HG02610 (cell line): ENCODE measurements around the gene TEX2.

Source experiments
- ATAC-seq: cut with Tn5 transposase; IDR thresholded peaks from one replicate; pipeline ENCODE4 v1.9.1; 2021; ENCODE audit warnings: mild to moderate bottlenecking, moderate library complexity; ENCODE audit not compliant: unreplicated experiment

TEX2 gene

DNA sequence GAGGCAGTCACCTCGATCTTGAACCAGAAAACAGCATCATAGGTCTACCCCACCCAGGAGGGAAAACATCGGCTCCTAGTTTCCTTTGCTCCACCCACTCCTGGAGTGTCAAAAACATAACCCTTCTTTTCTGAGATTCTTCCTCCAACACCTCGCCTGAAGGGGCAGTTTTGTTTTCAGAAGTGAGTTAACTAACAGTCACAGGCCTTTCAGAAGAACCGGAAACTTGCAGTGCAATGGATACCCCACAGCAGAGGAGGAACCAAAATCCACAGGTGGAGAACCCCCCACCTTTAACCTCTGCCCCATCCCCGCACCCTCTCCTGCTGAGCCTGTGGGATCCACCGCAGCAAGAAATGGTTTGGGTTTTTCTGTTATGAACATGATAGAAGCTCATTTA lies 7.8 kb upstream of the TEX2 start:
- no peak for ATAC-seq

DNA sequence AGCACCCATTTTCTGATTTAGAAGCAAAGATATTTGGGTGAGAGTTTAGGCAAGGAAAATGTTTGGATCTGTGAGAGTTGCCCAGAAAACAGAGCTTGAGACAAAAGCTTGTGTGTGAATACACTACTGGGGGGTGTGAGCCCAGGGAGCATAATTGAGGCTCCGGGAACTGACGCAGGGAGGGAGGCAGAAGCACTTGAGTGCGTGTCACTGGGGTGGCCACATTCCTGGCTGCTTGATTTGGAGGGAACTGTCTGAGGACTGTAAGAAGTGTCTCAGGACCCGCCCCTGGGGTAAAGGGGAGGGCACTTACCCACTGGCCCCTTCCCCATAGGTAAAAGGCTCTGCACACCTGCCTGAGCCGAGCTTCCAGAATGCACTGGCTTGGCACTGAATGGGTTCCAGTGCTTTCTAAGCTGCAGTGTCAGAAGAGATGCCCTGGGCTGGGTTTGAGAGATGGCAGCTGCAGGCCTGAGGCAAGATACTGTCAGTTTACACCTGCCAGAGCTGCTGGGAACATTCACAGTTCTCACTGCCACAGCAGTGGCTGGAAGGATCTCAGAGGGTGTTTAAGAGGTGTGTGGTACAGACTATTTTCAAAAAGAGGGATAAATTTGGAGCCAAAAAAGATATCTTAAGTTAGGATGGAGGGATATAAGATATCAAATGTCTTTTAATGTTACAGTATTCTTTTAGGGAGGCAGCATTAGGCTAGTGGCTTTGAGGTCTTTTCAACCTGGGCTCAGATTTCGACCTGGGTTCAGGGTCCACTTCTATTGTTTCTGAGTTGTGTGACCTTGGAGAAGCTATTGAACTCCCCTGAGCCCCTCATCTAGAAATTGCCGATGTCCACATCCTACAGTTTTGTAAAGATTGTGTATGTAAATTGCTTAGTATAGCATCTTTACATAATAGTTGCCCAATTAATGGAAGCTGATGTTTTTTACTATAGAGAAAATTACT lies 6.9 kb upstream of the TEX2 start:
- ATAC-seq, result no peak

DNA sequence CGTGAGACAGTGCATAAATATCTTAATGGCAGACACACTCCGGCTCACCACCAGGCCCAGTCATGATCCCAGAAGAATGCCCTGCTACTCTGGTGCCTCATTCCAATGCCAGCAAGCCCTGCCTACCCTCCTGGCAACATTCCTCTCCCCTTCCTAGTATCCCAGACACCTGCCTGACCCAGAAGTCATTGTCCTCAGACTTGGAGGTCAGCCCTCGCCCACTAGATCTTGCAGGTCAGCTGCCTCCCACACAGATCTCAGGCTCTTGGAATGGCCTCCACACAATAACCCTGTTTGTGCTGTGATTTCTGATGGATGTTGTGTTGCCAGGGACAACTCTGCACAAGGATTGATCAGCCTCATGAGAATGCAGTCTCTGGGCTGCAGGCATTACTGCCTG lies 1.8 kb upstream of the TEX2 start:
- ATAC-seq, result no peak

DNA sequence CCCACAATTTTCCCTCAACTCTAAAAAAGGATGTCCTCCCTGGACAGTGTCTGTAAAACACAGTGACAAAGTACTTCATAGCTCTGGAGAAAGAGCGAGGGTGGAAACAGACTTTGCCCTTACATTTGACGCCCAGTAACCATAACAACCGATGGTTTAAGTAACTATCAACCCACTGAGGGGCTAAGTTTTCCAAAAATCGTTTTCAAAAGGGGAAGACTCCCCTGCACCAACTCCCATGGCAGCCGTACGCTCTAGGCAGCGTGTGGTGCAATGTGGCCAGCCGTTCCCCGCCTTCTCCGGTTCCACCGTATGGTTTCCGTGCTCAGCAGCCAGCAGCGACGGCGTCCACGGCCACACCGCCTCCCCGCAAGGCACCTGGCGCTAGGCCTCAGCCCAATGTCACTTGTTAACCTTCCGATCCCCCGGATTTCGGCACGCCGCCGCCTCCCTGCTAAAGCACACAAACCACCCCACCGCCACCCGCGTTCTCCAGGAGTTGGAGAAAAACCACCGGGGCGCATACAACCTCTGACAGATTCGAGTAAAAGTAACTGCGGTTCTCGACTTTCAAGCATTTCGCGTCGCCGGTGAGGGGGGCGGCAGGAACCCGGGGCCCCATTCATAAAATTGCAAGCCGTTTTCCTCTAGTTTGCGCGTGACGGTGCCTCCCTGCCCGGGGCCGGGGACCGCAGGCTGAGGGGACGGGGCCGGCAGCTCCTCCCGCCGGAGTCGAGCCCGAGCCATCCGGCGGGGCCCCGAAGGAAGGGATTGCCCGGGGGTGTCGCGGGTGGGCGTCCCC lies 661 bp downstream of the TEX2 start:
- peak; percentile 30 for ATAC-seq

DNA sequence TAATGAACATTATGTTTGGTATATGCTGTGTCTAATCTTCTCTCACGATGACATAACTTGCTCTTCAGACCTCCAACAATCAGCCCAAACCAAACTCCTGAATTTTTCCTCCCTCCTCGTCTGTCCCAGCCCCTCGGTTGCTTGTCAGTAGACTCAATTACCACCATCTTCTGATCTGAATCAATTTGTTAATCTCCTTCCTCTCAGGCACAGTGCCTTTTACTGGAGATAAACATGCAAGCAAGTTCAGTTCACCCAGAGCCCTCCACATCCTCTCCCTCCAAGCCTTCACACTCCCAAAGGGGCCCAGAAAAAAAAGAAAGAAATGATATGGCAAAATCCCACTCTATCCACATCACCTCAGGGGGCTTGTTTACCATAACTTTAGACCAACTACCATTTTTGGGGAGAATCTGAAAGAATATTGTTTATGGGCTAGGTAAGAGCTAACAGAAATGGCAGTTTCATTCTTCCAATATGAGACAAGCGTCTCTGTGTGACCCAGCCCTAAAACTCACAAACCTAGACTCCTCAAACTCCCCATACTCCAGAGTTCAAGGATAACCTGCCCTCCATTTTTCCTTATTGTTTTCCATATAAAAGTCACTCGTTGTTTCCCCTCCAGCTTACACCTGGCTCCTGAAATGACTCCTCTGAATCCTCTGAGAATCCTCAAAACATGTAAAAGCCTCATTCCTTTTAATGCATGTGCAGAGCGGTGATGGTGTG lies 1.5 kb downstream of the TEX2 start:
- no peak for ATAC-seq

DNA sequence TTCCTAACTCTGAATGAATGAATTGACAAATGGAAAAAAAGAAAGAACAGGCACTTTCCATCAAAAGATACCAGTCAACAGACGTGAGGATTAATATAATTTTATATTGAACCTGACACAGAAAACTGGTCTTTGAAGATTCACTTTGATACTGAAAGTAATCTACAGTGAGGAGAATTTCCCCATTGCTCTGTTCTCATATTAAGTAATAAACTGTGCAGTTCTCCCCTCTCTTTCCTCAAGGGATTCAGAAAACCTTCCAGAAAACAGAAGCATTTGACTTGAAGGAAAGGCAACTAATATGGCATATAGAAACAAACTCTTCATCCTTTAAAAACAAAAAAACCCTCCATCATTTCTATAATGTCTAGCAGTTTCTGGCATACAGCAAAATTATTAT lies 2.2 kb downstream of the TEX2 start:
- ATAC-seq, result no peak

DNA sequence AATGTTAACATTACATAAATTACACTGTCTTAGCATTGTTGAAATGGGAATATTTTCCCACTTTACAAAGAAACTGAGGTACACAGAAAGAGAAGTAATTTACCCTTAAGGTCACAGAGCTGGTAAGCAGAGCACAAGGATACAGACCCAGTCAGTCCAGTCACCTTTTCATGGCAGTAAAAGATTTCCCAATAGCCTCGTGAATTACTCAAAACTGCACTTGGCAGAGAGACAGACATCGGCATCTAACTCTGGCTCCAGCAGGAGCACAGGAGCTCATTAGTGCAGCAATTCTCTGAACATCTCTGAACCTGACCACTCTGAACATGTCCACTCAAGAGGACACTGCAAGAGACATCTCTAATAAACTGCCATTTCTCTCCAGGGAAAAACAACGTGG lies 3.1 kb downstream of the TEX2 start:
- ATAC-seq, result no peak

DNA sequence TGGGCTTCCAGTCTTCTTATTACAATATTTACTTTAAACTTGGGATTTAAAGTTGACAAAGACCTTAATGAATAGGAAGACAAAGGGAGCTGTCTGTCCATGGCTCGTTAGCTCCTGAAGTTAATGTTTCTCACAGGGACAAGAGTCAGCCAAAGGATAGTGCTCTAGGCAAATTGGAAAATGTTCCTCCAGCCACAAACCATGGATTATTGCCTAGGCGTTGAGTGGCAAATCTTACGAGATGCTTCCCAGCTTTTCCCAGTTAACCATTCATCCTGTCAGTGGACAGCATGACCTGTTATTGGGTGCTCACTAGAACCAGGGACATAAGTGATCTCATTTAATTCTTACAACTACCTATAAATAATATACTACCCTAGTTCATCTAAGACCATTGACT lies 3.6 kb downstream of the TEX2 start:
- ATAC-seq, result no peak

DNA sequence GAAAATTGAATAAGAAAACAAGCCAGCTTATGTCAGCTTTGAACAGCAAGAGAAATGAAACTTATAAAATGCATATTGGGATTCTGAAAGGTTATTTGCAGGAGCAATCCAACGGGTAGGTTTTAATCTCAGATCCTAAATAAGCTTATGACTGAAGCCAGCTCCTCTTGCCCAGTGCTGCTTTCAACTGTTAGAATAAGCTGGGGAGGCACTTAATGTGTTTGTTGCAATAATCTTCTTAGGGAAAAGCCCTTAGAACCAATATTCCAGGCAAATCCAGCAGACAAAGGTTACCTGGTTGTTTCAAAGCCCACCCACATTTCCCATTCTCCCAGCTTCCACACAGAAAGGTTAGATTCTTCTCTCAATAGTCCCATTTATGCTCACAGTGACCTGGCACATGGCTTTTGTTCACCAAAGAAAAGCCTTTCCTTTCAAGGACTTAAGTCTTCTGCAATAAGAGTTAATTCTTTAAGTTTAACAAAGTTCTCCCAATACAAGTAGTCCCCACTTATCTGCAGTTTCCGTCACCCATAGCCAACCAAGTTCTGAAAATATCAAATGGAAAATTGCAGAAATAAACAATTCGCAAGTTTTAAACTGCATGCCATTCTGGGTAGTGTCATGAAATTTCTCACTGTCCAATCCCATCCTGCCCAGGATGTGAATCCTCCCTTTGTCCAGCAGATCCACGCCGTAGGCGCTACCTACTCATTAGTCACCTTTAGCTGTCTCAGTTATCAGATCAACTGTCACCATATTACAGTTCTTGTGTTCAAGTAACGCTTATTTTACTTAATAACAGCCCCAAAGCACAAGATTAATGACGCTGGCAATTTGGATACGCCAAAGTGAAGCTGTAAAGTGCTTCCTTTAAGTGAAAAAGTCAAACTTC lies 5.9 kb downstream of the TEX2 start:
- ATAC-seq, result no peak

DNA sequence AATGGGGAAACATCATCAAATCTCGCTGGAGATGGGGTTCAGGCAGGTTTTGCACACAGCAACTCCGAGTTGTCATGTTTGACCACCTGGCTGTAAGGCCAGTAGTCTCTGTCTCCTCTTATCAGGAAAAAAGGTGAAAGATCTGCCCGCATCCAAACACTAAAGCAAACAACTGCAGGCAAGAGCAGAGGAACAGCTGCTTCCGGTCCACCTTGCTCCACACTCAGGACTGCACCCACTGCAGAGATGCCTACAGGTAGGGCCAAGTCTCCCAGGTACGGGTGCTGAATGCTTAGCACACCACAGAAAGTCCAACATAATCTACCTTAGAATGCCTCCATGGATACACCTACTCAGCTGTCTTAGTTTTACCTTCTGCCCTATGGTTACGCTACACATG lies 7.3 kb downstream of the TEX2 start:
- no peak for ATAC-seq

DNA sequence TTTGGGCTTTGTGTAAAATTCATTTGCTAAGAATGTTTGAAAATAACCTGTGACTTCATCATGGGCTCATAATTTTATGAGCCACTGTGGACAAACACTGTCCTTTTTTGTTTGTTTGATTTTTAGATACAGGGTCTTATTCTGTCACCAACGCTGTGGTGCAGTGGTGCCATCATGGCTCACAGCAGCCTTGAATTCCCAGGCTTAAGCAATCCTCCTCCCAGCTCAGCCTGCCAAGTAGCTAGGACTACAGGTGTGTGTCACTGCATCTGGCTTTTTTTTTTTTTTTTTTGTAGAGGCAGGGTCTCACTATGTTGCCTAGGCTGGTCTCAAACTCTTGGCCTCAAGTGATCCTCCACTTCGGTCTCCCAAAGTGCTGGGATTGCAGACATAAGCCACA lies 8.3 kb downstream of the TEX2 start:
- no peak for ATAC-seq

DNA sequence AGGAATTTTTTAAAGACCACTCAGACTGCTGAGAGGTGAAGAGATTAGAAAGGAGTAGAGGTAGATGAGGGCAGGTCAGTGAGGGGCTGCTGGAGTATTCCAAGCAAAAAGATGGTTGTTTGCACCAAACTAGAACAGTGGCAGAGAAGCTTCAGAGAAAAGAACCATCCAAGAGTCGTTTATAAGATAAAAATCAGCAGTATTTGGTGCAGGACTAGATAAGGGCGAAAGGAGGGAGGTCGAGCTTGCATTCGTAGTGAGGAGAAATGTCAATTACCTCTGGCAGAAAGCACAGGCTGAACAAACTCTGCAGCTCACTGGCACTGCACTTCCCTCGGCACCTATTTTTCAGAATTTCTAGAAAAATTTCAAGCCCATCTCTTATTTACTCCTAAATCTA lies 9.6 kb downstream of the TEX2 start:
- no peak for ATAC-seq

DNA sequence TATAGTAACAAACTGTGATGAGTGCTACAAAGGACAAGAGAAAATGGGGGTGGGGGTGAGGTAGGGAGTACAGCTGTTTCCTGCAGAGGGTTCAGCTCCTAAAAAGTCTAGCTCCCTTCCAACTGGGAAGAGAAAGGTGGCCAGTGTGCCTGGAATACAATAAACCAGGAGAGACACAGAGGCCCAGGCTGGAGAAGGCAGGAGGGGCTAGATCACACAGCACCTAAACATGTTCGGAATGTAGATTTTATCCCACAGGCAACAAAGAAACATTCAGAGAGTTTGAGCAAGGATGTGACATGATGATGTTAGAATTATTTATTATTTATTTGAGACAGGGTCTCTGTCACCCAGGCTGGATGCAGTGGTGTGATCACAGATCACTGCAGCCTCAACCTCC lies 10.2 kb downstream of the TEX2 start:
- ATAC-seq, result no peak

DNA sequence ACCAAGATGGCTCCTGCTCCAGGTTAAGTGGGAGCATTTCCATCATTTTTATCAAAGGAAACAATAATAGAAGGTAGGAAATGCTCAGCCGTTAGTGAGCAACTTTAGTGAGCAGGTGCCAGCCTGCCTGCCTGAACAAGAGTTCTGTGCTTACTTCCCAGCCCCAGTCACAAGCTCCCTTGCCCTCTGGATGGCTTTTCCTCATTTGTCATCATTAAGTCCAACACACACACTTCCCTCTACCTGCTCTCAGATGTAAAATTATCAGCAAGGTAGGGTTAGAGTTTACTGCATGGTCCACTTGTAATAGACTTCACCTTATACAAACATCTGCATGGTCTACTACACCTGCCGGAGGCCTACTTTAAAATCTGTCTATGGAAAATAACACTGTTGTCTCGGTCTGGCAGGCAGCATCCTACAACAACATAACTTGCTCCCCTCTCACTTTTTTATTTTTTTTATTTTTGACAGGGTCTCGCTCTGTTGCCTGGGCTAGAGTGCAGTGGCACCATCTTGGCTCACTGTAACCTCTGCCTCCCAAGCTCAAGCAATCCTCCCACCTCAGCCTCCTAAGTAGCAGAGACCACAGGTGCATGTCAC lies 12.7 kb downstream of the TEX2 start:
- no peak for ATAC-seq

DNA sequence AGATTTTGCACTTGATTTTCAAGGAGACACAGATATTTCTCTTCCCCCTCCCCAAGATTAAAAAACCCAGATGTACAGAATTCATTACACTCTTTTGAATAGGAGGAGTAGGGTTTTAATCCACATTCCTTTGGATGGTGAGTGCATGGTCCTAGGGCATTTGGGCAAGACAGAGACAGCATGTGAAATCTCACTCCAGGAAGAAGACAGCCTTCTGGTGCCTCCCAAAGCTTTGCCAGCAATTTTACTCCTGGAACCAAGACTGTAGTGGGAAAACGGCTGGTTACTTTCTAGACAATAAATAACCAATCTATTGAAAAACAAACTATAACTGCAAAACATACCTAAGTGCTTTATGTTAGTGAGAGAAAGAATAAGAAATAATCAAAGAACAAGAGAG lies 15.2 kb downstream of the TEX2 start:
- no peak for ATAC-seq

DNA sequence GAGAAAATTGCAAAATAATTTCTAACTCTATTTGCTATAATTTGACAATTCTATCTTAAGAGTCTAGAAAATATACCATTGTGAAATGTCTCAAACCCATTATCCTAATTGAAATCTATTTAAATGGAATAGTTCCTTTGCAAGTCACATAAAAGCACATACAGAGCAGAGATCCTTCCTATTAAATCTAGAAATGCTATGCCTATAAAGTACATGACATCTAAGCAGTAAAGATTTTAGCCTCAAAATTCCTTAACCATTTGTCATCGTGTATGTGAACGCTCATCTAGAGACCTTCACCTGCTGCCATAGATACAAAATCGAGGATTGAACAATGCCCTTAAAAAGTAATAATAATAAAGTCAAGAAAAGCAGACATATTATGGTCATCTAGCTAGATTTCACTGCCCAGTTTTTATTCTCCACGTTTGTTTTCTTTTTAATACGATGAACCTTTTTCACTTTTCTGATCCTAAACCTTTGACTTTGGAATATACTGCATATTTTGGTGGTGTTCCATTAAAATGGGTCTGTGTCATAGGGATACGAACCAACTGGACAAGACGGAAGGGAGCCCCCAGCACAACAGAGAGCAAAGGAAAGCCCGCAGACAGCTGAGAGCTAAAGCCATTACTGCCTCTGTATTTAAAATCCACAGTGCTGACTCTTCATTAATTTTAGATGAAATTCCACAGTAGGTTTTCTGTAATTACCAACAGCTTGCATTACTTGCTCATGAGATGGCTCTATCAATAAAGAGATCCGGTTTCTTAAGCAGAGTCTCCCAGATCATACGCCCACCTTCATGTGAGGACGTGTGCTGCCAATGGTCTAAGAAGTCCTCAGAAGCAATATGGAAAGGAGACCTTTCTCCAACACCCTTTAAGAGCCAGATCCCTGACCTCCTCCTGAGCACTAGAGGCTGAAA lies 17.6 kb downstream of the TEX2 start:
- ATAC-seq, result no peak

DNA sequence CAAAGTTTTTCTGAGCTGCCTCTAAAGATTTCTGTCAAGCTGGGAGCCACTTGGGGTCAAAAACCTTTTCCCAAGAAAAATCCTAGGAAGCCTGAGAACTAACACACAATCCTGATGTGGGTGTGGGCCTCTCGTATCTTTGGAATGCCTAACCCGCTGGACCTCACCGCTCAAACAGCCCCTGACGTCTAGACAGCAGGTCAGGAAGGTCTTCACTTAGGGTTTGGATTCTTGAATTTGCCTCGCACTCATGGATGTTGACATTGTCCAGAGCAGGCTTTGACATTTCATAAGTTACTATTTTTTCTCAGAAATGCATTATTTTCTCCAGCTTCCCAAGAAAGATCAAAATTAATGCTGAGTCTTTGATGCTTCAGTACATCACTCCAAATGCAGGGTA lies 18.9 kb downstream of the TEX2 start:
- no peak for ATAC-seq

DNA sequence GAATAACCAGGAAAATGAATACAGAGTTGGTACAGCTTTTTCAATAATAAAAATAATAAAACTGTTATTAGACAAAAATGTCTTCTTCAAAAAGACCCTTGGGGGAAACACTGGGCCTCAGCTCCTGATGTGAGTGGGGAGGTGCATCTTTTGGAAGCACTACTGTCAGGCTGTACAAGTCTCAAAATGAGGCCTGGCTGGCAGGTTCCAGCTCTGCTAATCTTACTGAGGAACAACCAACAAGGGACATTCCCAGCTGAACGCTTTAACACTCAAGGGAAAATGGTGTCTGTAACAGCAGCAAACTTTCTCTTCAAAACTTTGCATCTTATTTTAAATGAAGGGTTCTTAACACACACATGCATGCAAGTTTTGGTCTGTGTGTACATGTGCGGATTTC lies 19.7 kb downstream of the TEX2 start:
- ATAC-seq, result no peak

DNA sequence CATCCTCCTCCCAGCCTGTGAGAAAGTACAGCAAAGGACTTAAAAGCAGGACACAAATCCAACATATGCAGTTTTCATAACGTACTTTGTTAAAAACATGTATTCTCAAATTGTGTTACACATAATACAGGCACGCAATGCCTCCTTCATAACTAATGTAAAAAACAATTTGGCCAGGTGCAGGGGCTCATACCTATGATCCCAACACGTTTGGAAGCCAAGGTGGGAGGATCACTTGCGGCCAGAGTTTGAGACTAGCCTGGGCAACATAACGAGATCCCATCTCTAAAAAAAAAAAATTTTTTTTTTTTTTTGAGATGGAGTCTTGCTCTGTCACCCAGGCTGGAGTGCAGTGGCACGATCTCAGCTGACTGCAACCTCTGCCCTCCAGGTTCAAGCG lies 20.4 kb downstream of the TEX2 start:
- ATAC-seq, result no peak
